Peyer's patch (tissue), 4 donors: ENCODE data around the gene PDSS1. TPM values are rescaled to one million over a fixed set of nuclear protein-coding genes. Genes with fewer than 3 reads are reported as not detected.
"Not testable (repeated sequence)": the region's sequence is repeated elsewhere in the genome, so short reads cannot be mapped to it uniquely, and the experiment has no call there.

Experiments
- DNase-seq, 3 donors: peaks; one replicate each; pipeline ENCODE4 v3.0.0-alpha.2; 2017 to 2019
- H3K27ac ChIP-seq, 4 donors: fragments of 200-600 bp; sonication (generic); one replicate each; pipeline ENCODE4 v1.5.1; 2016 to 2019
- H3K27me3 ChIP-seq, 2 donors: fragments of 200-600 bp; sonication (generic); one replicate each; pipeline ENCODE4 v1.5.1; 2019
- H3K36me3 ChIP-seq, 3 donors: fragments of 200-600 bp; sonication (generic); one replicate each; pipeline ENCODE4 v1.5.1; 2016 to 2019
- H3K4me1 ChIP-seq, 4 donors: fragments of 200-600 bp; sonication (generic); one replicate each; pipeline ENCODE4 v1.5.1; 2016 to 2019
- H3K4me3 ChIP-seq, 4 donors: fragments of 200-600 bp; sonication (generic); 1 replicate in 3 of 4; 2 replicates in 1 of 4; pipeline ENCODE4 v1.5.1; 2016 to 2019; ENCODE audit warnings: mild to moderate bottlenecking in 1 of 4
- H3K9me3 ChIP-seq, 4 donors: fragments of 200-600 bp; sonication (generic); one replicate each; pipeline ENCODE4 v1.5.1; 2016 to 2019; ENCODE audit warnings: mild to moderate bottlenecking in 1 of 4
- POLR2A ChIP-seq, 2 donors: fragments of 450-650 bp; IDR thresholded peaks; one replicate each; pipeline ENCODE4 v1.5.1; 2017; ENCODE audit warnings: antibody characterized with exemption in 2 of 2, mild to moderate bottlenecking in 2 of 2, moderate library complexity in 2 of 2
- total RNA-seq, 4 donors: library from RNA; depleted of rRNA; stranded (reverse); fragments of >200 nt; gene quantifications; one replicate each; pipeline ENCODE4 v1.1.0, GENCODE V29; 2016
- TF ChIP-seq, protein P1 (sequence below), 6 experiments: fragments of 450-650 bp in 4 of 6; fragments of 200-600 bp in 2 of 6; sonication (generic) in 1 of 6; IDR thresholded peaks; one replicate each; pipeline ENCODE4 v1.5.1; 2017 to 2019; ENCODE audit warnings: antibody characterized with exemption in 6 of 6, mild to moderate bottlenecking in 3 of 6, moderate library complexity in 1 of 6

Gene PDSS1
- total RNA-seq, 4 donors from 2014 or later = 26.2 to 41.0 (median 32.3) TPM

DNA sequence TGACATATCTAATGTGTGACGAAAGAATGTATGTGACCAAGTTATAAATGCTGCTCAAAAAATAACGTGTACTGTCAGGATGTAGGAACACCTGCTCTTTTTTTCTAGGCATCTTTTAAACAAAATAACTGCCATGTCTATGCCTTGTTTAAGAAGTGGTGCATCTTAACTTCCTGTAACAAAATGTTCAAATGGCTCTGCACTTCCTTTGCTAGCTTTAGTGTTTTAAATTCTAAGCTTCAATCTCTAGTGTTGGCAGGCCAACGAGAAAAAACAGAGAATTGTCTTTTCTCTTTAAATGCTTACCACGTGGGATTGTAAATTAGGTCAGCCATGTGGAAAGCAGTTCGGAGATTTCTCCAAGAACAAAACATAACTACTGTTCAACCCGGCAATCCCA lies 14.6 kb upstream of the PDSS1 start:
- no peaks in the 10 kb centered on the region for H3K36me3 ChIP-seq
- no peak for TF ChIP-seq POLR2A (IDR thresholded peaks at IDR 0.05)
- TF ChIP-seq, protein P1, sequence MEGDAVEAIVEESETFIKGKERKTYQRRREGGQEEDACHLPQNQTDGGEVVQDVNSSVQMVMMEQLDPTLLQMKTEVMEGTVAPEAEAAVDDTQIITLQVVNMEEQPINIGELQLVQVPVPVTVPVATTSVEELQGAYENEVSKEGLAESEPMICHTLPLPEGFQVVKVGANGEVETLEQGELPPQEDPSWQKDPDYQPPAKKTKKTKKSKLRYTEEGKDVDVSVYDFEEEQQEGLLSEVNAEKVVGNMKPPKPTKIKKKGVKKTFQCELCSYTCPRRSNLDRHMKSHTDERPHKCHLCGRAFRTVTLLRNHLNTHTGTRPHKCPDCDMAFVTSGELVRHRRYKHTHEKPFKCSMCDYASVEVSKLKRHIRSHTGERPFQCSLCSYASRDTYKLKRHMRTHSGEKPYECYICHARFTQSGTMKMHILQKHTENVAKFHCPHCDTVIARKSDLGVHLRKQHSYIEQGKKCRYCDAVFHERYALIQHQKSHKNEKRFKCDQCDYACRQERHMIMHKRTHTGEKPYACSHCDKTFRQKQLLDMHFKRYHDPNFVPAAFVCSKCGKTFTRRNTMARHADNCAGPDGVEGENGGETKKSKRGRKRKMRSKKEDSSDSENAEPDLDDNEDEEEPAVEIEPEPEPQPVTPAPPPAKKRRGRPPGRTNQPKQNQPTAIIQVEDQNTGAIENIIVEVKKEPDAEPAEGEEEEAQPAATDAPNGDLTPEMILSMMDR (IDR thresholded peaks at IDR 0.05) = no peak
- no peaks in the 10 kb centered on the region for H3K27me3 ChIP-seq
- H3K27ac ChIP-seq = no peak overlapping the region
- no peak overlapping the region for H3K4me3 ChIP-seq
- DNase-seq = no peak
- H3K9me3 ChIP-seq = no peaks in the 10 kb centered on the region
- no peaks in the 10 kb centered on the region for H3K4me1 ChIP-seq

DNA sequence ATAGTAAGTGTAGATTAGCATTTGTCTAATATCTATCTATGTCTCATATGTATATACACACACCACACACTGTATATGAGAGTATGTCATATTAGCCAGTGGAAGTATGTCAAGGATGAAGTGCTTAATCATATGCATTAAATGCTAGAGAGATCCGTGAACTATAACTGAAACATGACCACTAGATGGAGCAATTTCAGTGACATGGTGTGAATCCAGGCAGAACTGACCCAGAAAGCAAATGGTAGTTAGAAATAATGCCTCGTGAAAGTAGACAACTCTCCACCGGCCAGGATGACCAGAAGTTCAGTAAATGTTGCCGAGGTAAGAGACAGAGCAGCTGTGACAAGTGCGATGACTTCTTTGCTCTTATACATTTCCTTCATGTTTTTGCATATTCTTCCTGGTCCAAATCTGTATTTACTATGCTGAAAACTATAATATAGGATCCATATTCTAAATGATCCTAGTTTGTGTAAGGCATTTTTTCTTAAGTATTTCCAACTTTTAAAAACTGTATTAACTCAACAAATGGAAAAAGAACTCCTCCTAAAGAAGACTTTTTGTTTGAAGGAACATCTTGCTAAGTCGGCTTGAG lies 12.7 kb upstream of the PDSS1 start:
- TF ChIP-seq, protein P1 (IDR thresholded peaks at IDR 0.05) = peak in 4 of 6 experiments; percentile 56 to 65 (median 64)
- H3K9me3 ChIP-seq, H3K4me3 ChIP-seq, H3K36me3 ChIP-seq, H3K27me3 ChIP-seq, H3K4me1 ChIP-seq, H3K27ac ChIP-seq, DNase-seq: not testable (repeated sequence)

DNA sequence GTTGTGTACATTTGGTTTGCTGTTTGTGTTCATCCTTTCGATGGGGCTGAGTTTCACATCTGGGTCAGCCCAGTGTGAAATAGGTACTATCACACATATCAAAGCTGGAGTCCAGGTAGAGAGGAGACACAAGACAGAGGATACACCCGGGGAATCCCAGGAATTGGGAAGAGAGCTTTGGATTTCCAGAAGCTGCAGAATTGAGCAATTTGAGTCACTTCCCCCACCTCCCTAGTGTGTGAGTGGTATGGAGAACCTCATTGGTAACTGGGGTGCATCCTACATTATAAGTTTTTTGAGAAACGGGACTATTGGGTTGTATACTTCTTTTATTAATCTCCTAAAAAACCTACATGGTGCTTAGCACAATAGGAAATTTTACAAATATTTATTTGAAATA lies 12.1 kb upstream of the PDSS1 start:
- TF ChIP-seq POLR2A (IDR thresholded peaks at IDR 0.05) = no peak
- TF ChIP-seq, protein P1 (IDR thresholded peaks at IDR 0.05) = no peak
- no peak overlapping the region for H3K27ac ChIP-seq
- H3K4me1 ChIP-seq = no peaks in the 10 kb centered on the region
- no peaks in the 10 kb centered on the region for H3K36me3 ChIP-seq
- no peaks in the 10 kb centered on the region for H3K27me3 ChIP-seq
- H3K9me3 ChIP-seq = no peaks in the 10 kb centered on the region
- no peak overlapping the region for H3K4me3 ChIP-seq
- DNase-seq = no peak

DNA sequence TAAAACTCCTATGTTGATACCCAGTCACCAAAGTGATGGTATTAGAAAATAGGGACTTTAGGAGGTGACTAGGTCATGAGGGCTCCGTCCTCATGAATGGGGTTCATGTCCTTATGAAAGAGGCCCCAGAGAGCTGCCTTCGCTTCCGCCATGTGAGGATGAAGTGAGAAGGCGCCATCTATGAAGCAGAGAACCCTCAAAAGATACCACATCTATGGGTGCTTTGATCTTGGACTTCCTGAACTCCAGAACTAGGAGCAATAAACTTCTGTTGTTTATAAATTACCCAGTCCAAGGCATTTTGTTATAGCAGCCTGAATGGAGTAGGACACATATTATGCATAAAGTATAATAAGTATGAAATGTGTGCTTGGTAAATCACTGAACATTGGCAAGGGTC lies 8.1 kb upstream of the PDSS1 start:
- no peaks in the 10 kb centered on the region for H3K27me3 ChIP-seq
- H3K4me3 ChIP-seq = no peak overlapping the region
- TF ChIP-seq, protein P1 (IDR thresholded peaks at IDR 0.05) = no peak
- TF ChIP-seq POLR2A (IDR thresholded peaks at IDR 0.05) = no peak
- H3K9me3 ChIP-seq = no peaks in the 10 kb centered on the region
- no peak overlapping the region for H3K27ac ChIP-seq
- H3K36me3 ChIP-seq = no peaks in the 10 kb centered on the region
- H3K4me1 ChIP-seq = no peaks in the 10 kb centered on the region
- no peak for DNase-seq

DNA sequence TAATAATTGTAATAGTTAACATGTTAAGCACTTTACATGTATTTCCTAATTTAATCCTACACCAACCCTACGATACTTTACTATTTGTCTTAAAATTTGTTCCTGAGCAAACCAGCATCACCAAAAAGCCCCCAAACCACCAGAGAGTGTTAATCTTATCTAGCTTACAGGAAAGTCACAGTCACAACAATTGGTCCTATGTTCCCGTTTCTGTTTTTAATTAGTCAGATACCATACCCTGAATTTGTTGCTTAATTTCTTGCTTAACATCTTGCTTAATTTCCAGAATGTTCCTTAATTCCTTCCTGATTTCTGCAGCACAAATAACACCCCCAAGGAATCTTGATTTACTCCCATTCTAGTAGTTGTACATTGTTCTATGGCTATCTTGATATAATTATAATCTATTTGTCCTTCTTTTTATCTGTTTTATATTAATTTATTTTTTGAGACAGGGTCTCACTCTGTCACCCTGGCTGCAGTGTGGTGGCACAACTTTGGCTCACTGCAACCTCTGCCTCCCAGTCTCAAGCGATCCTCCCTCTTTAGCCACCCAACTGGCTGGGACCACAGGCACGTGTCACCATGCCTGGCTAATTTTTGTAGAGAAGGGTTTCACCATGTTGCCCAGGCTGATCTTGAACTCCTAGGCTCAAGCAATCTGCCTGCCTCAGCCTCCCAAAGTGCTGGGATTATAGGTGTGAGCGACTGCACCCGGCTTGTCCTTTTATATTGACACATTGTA lies 6.6 kb upstream of the PDSS1 start:
- no peaks in the 10 kb centered on the region for H3K27me3 ChIP-seq
- H3K4me1 ChIP-seq = no peaks in the 10 kb centered on the region
- H3K36me3 ChIP-seq = no peaks in the 10 kb centered on the region
- no peak overlapping the region for H3K4me3 ChIP-seq
- no peak for DNase-seq
- no peaks in the 10 kb centered on the region for H3K9me3 ChIP-seq
- no peak overlapping the region for H3K27ac ChIP-seq
- TF ChIP-seq POLR2A (IDR thresholded peaks at IDR 0.05) = no peak
- TF ChIP-seq, protein P1 (IDR thresholded peaks at IDR 0.05) = no peak

DNA sequence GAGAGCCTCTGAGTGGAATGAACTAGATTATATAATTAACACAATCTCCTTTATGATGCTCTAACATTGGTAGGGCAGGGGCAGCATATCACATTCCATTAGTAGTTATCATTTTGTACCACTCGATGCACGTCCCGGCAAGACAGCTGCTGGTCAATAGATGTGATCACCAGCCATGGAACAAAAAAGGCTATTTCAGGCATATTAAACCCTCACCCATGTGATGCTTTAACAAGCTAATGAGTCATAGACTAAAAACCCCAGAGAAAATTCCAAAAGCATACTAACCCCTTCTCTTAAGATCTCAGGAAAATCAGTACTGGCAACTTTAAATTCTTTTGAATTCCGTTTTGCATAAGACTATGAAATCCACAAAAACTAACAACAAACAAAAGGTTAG lies 3.0 kb upstream of the PDSS1 start:
- H3K4me1 ChIP-seq = peaks cover 0 to 15% (median 7%) of the 10 kb centered on the region in 4 donors
- DNase-seq, H3K27ac ChIP-seq, H3K9me3 ChIP-seq, H3K36me3 ChIP-seq, H3K4me3 ChIP-seq, H3K27me3 ChIP-seq: not testable (repeated sequence)
